HTERT RPE-1 (cell line): ENCODE measurements around the gene CDK16.

Experiments used
- in situ Hi-C: fragments of 300-500 bp; cut with MboI; formaldehyde crosslinking; loops from 4 replicates; pipeline ENCODE4 v1.14.3; 2020; ENCODE audit warnings: low sequenced_read_pairs

The CDK16 gene

GRCh38 chrX:47218280-47218919, at the start of gene CDK16:
Gene CDK16, plus strand, starts transcription at chrX:47218681. Its CDS starts 4,877 bp downstream, at chrX:47223558.
- in situ Hi-C loops, result no loop called here

- in situ Hi-C loops, result no loop called here
Measured at GRCh38 chrX:47169273-47169672, 49.2 kb upstream of the CDK16 start.

- in situ Hi-C loops, result no loop called here
Measured at GRCh38 chrX:47169726-47170515, 48.6 kb upstream of the CDK16 start.

DNA sequence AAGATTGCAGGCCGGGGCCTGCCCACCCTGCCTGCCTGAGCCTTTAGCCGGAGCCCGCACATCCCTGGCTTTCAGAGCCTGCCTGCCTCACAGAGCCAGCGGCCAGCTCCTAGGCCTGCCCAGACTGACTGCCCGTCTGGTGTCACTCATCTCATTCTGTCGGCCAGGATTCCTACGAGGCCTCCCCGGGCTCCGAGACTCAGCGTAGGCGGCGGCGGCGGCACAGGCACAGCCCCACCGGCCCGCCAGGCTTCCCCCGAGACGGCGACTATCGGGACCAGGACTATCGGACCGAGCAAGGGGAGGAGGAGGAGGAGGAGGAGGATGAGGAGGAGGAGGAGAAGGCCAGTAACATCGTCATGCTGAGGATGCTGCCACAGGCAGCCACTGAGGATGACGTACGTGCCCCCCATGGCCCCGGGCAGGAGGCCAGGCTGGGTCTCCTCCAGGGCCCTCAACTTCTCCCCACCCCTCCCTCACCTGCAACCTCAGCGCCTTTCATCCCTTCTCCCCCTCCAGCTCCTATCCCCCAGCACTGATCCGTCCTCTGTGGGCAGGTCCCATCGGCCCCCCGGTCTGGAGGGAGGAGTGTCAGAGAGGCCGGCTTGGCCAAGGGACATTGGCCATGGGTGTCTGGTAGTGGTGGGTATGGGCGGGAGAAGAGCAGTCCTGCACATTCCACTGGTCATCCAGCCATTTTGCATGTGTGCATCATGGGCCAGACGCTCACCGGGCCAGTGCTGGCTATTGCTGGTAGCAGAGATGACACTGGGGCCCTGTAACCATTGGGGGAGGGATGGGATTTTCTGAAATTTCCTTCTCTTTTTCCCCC, 47.4 kb upstream of the CDK16 start:
- in situ Hi-C loops, result no loop called here

GRCh38 chrX:47171996-47172395, 46.5 kb upstream of the CDK16 start:
- in situ Hi-C loops, result no loop called here

DNA sequence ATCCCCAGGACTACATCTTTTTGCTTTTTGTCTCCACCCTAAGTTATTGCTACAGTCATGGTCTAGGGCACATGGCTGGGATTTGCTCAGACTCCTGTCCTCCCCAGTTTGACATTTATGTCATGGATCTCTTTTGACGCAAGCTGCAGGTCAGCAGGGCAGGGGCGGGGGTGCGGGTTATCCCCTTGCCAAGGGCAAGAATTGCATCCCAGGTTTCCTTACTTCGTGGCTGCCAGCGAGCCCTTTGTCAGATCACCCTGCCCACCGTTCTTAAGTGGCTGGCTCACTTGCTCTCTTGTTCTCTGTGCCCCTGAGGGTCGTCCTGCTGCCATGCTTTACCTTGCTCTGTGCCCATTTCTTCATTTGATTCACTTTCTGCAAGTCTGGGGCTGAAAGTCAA, 45.9 kb upstream of the CDK16 start:
- in situ Hi-C loops, result no loop called here

DNA sequence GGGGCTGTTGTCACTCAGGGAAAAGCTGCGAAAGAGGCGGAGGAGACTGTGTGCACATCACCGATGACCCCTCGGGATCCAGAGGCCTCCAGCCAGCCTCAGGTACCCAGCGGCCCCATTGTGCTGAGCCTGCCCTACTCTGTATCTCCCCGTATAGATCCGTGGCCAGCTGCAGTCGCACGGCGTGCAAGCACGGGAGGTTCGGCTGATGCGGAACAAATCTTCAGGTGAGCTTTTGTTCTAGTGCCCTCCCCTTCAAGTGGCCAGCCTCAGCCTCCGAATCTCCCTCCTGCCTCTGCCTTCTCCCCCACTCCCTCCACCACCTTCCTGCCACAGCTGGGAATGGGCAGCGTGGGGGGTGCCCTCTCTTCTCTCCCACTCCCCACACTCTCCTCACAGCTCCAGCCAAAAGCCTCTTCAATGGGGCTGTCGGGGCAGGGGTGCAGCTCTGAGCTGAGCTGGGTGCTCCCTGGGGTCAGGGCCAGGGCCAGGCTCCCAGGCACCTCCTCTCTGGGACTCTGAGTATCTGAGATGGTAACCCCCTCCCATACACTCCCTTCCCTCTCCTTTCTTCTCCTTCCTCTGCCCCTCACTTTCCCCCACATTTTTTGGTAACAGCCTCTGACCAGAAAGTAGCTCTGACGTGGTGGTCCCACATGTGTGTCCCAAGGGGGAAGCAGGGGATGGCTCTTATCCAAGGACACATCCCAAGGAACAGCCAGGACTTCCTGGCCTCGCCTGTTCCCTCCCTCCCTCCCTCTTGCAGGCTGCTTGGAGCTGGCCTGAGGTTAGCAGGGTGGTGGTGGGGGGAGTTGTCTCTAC, 45.3 kb upstream of the CDK16 start:
- in situ Hi-C loops, result no loop called here

GRCh38 chrX:47174376-47174775, 44.1 kb upstream of the CDK16 start:
- in situ Hi-C loops, result no loop called here

DNA sequence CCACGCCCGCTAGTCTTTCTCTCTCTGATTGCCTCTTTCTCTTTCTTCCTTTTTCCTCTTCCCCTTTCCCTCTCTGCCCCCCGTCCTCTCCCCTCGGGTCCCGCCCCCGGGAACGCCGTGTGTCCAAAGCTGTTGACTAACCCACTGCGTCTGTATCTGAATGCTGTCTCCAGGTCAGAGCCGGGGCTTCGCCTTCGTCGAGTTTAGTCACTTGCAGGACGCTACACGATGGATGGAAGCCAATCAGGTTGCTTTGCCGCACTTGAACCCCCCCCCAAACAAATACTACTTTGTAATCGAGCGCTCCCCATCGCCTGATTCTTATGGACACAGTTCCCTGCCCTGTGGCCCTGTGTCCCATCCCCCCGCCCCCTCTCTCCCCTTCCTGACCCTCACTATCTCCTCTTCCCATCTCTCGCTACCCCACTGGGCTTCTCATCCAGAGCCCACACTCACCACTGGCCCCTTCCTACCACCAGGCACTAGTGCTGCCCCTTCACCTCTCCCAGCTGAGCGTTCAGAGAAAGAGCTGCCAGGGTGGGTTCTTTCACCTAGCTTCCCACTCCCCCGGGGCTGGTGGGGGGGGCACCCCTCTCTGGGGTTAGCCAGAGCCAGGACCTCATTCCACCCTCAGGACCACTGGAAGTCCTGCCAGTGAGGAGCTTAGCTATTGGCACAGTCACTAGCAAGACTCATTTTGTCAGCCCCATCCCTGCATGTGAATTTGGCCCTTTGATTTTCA, 43.5 kb upstream of the CDK16 start:
- in situ Hi-C loops, result no loop called here

GRCh38 chrX:47175588-47175980, 42.9 kb upstream of the CDK16 start:
- in situ Hi-C loops, result no loop called here

- in situ Hi-C loops, result no loop called here
Measured at GRCh38 chrX:47176101-47176740, 42.3 kb upstream of the CDK16 start.

DNA sequence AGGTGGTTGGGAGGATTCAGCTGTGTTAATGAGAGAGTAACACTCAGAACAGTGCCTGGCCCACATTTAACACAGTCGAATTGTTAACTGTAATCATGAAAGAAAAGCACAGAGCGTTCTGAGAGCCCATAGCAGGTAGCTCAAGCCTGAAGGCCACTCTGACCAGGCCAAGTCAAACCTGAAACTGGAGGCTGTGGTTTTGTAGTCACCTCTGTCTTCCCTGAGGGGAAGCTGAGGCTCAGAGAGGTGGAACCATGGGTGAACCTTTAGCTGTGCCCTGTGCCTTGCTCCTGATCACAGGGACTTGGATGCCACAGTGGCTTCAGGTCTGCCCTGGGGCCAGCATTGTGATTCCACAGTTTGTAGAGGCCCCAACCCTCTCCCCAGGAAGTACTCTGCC, 41.4 kb upstream of the CDK16 start:
- in situ Hi-C loops, result no loop called here

GRCh38 chrX:47178337-47178736, 40.1 kb upstream of the CDK16 start:
- in situ Hi-C loops, result no loop called here

DNA sequence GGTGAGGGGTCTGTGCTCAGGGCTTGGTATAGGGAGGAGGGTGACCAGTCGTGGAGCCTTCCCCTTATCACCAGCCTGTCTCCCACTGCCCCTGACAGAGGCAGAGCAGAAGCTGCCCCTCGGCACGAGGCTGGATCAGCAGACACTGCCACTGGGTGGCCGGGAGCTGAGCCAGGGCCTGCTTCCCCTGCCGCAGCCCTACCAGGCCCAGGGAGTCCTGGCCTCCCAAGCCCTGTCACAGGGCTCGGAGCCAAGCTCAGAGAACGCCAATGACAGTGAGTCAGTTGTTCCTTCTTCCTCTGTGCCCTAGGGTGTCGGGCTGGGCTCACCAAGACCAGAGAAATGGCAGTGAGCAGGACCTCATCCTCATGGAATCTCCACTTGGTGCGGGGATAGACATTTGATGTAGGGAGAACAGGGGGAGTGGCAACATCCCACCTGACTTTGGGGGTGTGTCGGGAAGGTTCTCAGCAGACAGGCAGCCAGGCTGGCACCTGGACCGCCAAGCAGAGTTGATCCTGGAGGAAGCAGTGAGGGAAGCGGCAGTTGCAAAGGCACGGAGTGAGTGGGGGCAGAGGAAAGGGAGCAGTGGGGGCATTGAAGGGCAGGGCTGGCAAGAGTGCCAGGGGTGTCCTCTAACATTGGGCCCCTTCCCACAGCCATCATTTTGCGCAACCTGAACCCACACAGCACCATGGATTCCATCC, 39.1 kb upstream of the CDK16 start:
- in situ Hi-C loops, result no loop called here

DNA sequence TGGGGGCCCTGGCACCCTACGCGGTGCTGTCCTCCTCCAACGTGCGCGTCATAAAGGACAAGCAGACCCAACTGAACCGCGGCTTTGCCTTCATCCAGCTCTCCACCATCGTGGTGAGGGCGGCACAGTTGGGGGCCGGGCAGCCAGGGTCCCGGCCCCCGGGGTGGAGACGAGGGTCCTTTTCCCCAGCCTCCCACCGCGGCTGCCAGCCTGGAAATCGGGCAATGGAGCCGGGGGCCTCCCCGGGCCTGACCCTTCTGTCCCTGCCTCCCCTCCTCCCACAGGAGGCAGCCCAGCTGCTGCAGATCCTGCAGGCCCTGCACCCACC, 38.6 kb upstream of the CDK16 start:
- in situ Hi-C loops, result no loop called here

DNA sequence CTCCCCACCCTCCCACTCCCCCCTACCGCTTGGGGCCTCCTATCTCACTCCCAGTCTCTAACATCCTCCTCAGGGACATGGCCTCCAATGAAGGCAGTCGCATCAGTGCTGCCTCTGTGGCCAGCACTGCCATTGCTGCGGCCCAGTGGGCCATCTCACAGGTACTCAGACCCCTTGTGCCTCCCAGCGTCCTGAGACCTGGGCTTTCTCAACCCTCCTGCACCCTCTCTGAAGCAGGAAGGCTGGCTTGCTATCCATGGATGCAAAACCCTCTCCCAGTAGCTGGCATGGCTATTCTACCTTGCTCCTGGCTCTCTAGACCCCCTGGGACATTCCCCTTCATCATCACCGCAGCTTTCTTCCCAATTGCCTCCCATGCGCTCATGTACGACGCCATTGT, 38.1 kb upstream of the CDK16 start:
- in situ Hi-C loops, result no loop called here

DNA sequence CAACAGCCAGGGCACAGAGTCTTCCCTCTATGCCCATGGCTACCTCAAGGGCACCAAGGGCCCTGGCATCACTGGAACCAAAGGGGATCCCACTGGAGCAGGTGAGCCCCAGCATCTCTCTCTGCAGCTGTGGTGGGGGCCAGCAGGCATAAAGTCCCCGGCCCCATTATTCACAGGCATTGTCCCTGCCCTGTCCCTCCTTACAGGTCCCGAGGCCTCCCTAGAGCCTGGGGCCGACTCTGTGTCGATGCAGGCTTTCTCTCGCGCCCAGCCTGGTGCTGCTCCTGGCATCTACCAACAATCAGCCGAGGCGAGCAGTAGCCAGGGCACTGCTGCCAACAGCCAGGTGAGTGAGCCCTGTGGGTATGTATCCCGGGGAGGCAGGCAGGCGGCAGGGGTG, 37.2 kb upstream of the CDK16 start:
- in situ Hi-C loops, result no loop called here

GRCh38 chrX:47182106-47182700, 36.3 kb upstream of the CDK16 start:
- in situ Hi-C loops, result no loop called here

DNA sequence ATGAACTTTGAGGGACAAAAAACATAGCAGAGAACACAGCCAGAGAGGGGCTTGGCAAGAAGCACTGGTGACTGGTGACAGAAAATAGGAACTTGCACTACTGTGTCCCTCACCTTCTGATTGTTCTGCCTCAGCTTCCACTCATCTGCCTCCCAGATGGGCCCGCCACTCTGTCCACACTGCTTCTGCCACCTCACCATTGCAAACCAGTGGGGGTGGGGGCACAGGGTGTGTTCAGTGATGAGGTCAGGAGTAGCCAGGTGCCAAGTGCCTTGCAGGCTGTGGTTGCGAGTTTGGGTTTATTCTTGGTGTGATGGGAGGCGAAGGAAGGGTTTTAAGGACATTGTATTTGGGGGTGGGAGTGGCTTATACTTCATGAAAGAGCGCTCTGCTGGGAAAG, 34.0 kb upstream of the CDK16 start:
- in situ Hi-C loops, result no loop called here
